Measurements from ENCODE around the gene PCED1B. TPM values are rescaled to one million over a fixed set of nuclear protein-coding genes. Genes with fewer than 3 reads are reported as not detected.
"Not testable (repeated sequence)": the region's sequence is repeated elsewhere in the genome, so short reads cannot be mapped to it uniquely, and the experiment has no call there.

The PCED1B gene
- total RNA-seq, 2 donors from 2014 or later: 6.6 to 12.3 TPM

- no peaks in the 10 kb centered on the region for H3K9me3 ChIP-seq
- no peaks in the 10 kb centered on the region for H3K27me3 ChIP-seq (replicated peaks; ENCODE audit: insufficient read depth)
- ATAC-seq (ENCODE audit: insufficient number of reproducible peaks, low FRiP score, low read depth) (no peak), DNase-seq (ENCODE audit: low spot score) (no peak)
- no peak for TF ChIP-seq CTCF (IDR thresholded peaks at IDR 0.05)
- H3K36me3 ChIP-seq: no peaks in the 10 kb centered on the region
- H3K4me1 ChIP-seq (ENCODE audit: control insufficient read depth in 1 of 2, low read depth in 2 of 2): peaks cover 0 to 8% of the 10 kb centered on the region in 2 donors
- H3K27ac ChIP-seq: no peak overlapping the region
- H3K4me3 ChIP-seq: no peak overlapping the region
Observed at GRCh38 chr12:47274760-47275159, 195.3 kb downstream of the PCED1B start.

GRCh38 chr12:47276253-47276620 lies 196.8 kb downstream of the PCED1B start:
- no peak for TF ChIP-seq CTCF (IDR thresholded peaks at IDR 0.05)
- no peak overlapping the region for H3K27ac ChIP-seq
- no peaks in the 10 kb centered on the region for H3K9me3 ChIP-seq
- no peaks in the 10 kb centered on the region for H3K36me3 ChIP-seq
- ATAC-seq (ENCODE audit: insufficient number of reproducible peaks, low FRiP score, low read depth): no peak
- peaks cover 0 to 8% of the 10 kb centered on the region in 2 donors for H3K4me1 ChIP-seq (ENCODE audit: control insufficient read depth in 1 of 2, low read depth in 2 of 2)
- H3K27me3 ChIP-seq (replicated peaks; ENCODE audit: insufficient read depth): no peaks in the 10 kb centered on the region
- no peak for DNase-seq (ENCODE audit: low spot score)
- no peak overlapping the region for H3K4me3 ChIP-seq

GRCh38 chr12:47276621-47277309 lies 197.3 kb downstream of the PCED1B start:
- no peak for DNase-seq (ENCODE audit: low spot score)
- H3K4me1 ChIP-seq (ENCODE audit: control insufficient read depth in 1 of 2, low read depth in 2 of 2): peaks cover 0 to 8% of the 10 kb centered on the region in 2 donors

GRCh38 chr12:47277972-47278448 lies 198.6 kb downstream of the PCED1B start:
- H3K4me3 ChIP-seq: no peak overlapping the region
- H3K9me3 ChIP-seq: no peaks in the 10 kb centered on the region
- peaks cover 0 to 8% of the 10 kb centered on the region in 2 donors for H3K4me1 ChIP-seq (ENCODE audit: control insufficient read depth in 1 of 2, low read depth in 2 of 2)
- no peak overlapping the region for H3K27ac ChIP-seq
- no peaks in the 10 kb centered on the region for H3K27me3 ChIP-seq (replicated peaks; ENCODE audit: insufficient read depth)
- DNase-seq (ENCODE audit: low spot score): no peak
- H3K36me3 ChIP-seq: no peaks in the 10 kb centered on the region
- no peak for TF ChIP-seq CTCF (IDR thresholded peaks at IDR 0.05)
- ATAC-seq (ENCODE audit: insufficient number of reproducible peaks, low FRiP score, low read depth): peak; percentile 44

More at GRCh38 chr12:47276621-47277309, 197.3 kb downstream of the PCED1B start:
- Histone ChIP-seq H3K27me3 (replicated peaks; ENCODE audit: insufficient read depth) (no peaks in the 10 kb centered on the region), H3K36me3 (no peaks in the 10 kb centered on the region), H3K4me3 (no peak overlapping the region), H3K27ac (no peak overlapping the region), H3K9me3 (no peaks in the 10 kb centered on the region)
- no peak for ATAC-seq (ENCODE audit: insufficient number of reproducible peaks, low FRiP score, low read depth)
- no peak for TF ChIP-seq CTCF (IDR thresholded peaks at IDR 0.05)

- not testable (repeated sequence) for H3K4me3 ChIP-seq; DNase-seq (ENCODE audit: low spot score); H3K36me3 ChIP-seq; ATAC-seq (ENCODE audit: insufficient number of reproducible peaks, low FRiP score, low read depth); H3K27ac ChIP-seq; H3K27me3 ChIP-seq (replicated peaks; ENCODE audit: insufficient read depth); H3K9me3 ChIP-seq; H3K4me1 ChIP-seq (ENCODE audit: control insufficient read depth in 1 of 2, low read depth in 2 of 2)
Observed at GRCh38 chr12:47279758-47280157, 200.3 kb downstream of the PCED1B start.
